Measurements from ENCODE around the gene LDLRAD3. TPM values are rescaled to one million over a fixed set of nuclear protein-coding genes. Genes with fewer than 3 reads are reported as not detected.
A peak's percentile ranks its signal among the peaks of the same experiment; 100 is the strongest.

The LDLRAD3 gene
- total RNA-seq, 2 donors from 2014 or later: 19.2 to 30.6 TPM

DNA sequence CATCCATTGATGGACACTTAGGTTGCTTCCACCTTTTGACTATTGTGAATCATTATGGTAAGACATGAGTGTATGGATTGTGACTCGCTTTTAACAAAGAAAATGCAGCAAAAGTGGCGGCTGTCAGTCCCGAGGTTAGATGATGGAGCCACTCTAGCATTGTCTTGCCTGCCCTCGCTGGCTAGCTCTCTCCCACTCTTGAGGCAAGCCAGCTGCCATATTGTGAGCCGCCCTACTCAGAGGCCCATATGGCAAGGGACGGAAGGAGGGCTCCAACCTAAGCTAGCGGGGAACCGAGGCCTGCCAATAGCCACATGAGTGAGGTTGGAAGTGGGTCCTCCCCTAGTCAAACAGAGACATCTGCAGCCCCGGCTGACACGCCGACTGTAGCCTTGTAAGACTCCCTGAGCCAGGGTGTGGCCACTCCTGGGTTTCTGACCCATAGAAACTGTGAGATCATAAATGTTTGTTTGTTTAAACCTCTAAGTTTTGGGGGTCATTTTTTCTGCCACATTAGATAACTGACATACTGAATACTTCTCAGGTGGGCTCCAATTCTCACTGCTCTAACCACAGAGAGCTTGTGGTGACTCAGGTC lies 160.2 kb downstream of the LDLRAD3 start:
- Mint-ChIP-seq H3K4me1 (peaks cover 46% of the 10 kb centered on the region), H3K27me3 (ENCODE audit: insufficient read depth) (no peaks in the 10 kb centered on the region), H3K9me3 (no peaks in the 10 kb centered on the region), H3K27ac (peak overlapping the region; percentile 79), H3K36me3 (ENCODE audit: low read depth) (peaks cover 54% of the 10 kb centered on the region), H3K4me3 (no peak overlapping the region)
- Histone ChIP-seq H3K9me3 (ENCODE audit: control insufficient read depth, low read length) (peaks cover 17% of the 10 kb centered on the region), H3K4me3 (ENCODE audit: low read length) (peak overlapping the region; percentile 3), H3K27me3 (ENCODE audit: control insufficient read depth, insufficient read depth, low read length, poor library complexity, severe bottlenecking) (no peaks in the 10 kb centered on the region), H3K27ac (ENCODE audit: low read depth, low read length) (peak overlapping the region; percentile 72), H3K9ac (ENCODE audit: extremely low read depth, low read length, poor library complexity, severe bottlenecking) (no peak overlapping the region), H3K36me3 (ENCODE audit: control insufficient read depth, insufficient read depth, low read length) (peaks cover 40% of the 10 kb centered on the region), H3K4me1 (ENCODE audit: control insufficient read depth, insufficient read depth, low read length) (peaks cover 13% of the 10 kb centered on the region)
- TF ChIP-seq, protein P1, sequence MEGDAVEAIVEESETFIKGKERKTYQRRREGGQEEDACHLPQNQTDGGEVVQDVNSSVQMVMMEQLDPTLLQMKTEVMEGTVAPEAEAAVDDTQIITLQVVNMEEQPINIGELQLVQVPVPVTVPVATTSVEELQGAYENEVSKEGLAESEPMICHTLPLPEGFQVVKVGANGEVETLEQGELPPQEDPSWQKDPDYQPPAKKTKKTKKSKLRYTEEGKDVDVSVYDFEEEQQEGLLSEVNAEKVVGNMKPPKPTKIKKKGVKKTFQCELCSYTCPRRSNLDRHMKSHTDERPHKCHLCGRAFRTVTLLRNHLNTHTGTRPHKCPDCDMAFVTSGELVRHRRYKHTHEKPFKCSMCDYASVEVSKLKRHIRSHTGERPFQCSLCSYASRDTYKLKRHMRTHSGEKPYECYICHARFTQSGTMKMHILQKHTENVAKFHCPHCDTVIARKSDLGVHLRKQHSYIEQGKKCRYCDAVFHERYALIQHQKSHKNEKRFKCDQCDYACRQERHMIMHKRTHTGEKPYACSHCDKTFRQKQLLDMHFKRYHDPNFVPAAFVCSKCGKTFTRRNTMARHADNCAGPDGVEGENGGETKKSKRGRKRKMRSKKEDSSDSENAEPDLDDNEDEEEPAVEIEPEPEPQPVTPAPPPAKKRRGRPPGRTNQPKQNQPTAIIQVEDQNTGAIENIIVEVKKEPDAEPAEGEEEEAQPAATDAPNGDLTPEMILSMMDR (conservative IDR thresholded peaks at IDR 0.05): no peak
- peak; percentile 38 for DNase-seq
- 85 to 87% methylated on average over 11 of the region's 11 CpGs for WGBS, 2 experiments (ENCODE audit: insufficient coverage in 1 of 2, insufficient read length in 1 of 2)

DNA sequence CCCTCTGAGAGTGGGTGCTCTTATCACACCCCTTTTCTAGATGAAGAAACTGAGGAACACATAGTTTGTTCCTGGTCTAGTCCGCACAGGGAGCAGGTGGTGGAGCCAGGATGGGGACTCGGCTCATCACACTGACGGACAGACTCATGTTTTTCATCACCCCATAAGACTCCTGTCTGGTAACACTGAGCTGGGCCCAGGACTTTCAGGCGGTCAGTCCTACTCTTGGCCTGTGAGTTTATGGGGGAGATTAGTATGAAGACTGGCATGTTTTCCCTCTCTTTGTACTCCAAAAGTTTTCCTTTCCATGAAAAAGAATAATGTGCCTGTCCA lies 160.8 kb downstream of the LDLRAD3 start:
- 72% methylated on average over 4 of the region's 4 CpGs; no CpG with 5 or more reads in 1 of the 2 experiments for WGBS, 2 experiments (ENCODE audit: insufficient coverage in 1 of 2, insufficient read length in 1 of 2)
- Histone ChIP-seq H3K4me1 (ENCODE audit: control insufficient read depth, insufficient read depth, low read length) (peaks cover 13% of the 10 kb centered on the region), H3K9me3 (ENCODE audit: control insufficient read depth, low read length) (peaks cover 17% of the 10 kb centered on the region), H3K27me3 (ENCODE audit: control insufficient read depth, insufficient read depth, low read length, poor library complexity, severe bottlenecking) (no peaks in the 10 kb centered on the region), H3K4me3 (ENCODE audit: low read length) (peak overlapping the region; percentile 3), H3K36me3 (ENCODE audit: control insufficient read depth, insufficient read depth, low read length) (peaks cover 36% of the 10 kb centered on the region), H3K27ac (ENCODE audit: low read depth, low read length) (peak overlapping the region; percentile 72), H3K9ac (ENCODE audit: extremely low read depth, low read length, poor library complexity, severe bottlenecking) (no peak overlapping the region)
- no peak for DNase-seq
- Mint-ChIP-seq H3K9me3 (no peaks in the 10 kb centered on the region), H3K36me3 (ENCODE audit: low read depth) (peaks cover 50% of the 10 kb centered on the region), H3K27me3 (ENCODE audit: insufficient read depth) (no peaks in the 10 kb centered on the region), H3K4me1 (peaks cover 52% of the 10 kb centered on the region), H3K27ac (peak overlapping the region; percentile 79), H3K4me3 (peak overlapping the region; percentile 3)
- TF ChIP-seq, protein P1 (conservative IDR thresholded peaks at IDR 0.05): no peak

DNA sequence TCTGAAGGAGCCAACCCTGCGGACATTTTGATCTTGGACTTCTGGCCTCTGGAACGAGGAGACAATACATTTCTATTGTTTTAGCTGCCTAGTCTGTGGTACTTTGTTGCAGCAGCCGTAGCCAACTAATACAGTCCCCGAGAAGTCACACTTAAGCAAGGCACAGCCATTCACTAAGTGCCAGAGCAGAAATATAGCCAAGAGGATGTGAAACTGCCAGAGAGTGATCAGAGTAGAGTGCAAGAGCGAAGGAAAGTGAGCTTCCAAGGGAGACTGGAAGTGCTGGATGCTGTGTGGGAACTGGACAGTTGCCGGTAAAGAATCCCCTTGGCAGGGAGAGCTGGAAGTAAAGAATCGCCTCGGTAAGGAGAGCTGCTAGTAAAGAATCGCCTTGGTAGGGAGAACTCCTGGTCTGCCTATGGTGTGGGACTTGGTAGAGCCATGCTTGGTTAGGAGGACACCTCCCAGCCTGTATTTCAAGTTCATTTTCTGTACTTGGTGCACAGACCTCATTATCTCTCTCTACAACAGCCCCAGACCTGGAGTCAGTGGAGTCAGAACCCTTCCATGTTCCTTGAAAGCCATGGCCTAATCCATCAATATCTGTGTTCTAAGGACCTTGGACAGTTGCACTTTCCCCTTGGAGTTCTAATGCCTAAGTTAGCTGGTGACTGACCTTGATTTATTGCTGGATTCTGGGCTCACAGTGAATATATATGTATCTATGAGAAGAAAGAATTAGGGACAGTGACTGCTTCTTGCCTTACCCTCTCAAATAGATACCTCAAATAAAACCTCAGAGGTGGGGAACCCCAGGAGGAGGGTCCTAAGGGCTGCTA lies 162.1 kb downstream of the LDLRAD3 start:
- Mint-ChIP-seq H3K27me3 (ENCODE audit: insufficient read depth) (no peaks in the 10 kb centered on the region), H3K4me3 (no peak overlapping the region), H3K4me1 (peaks cover 65% of the 10 kb centered on the region), H3K27ac (peak overlapping the region; percentile 79), H3K9me3 (no peaks in the 10 kb centered on the region), H3K36me3 (ENCODE audit: low read depth) (peaks cover 38% of the 10 kb centered on the region)
- H3K4me1 ChIP-seq (ENCODE audit: control insufficient read depth, insufficient read depth, low read length): peaks cover 23% of the 10 kb centered on the region
- DNase-seq: no peak
- H3K27ac ChIP-seq (ENCODE audit: low read depth, low read length): peak overlapping the region; percentile 72
- peaks cover 23% of the 10 kb centered on the region for H3K36me3 ChIP-seq (ENCODE audit: control insufficient read depth, insufficient read depth, low read length)
- H3K27me3 ChIP-seq (ENCODE audit: control insufficient read depth, insufficient read depth, low read length, poor library complexity, severe bottlenecking): no peaks in the 10 kb centered on the region
- H3K9ac ChIP-seq (ENCODE audit: extremely low read depth, low read length, poor library complexity, severe bottlenecking): peak overlapping the region; percentile 38
- TF ChIP-seq, protein P1 (conservative IDR thresholded peaks at IDR 0.05): no peak
- WGBS, 2 experiments (ENCODE audit: insufficient coverage in 1 of 2, insufficient read length in 1 of 2): 89 to 91% methylated on average over 7 to 9 of the region's 9 CpGs
- H3K4me3 ChIP-seq (ENCODE audit: low read length): peak overlapping the region; percentile 38
- peaks cover 17% of the 10 kb centered on the region for H3K9me3 ChIP-seq (ENCODE audit: control insufficient read depth, low read length)
